Neural progenitor cell (in vitro differentiated cells): ENCODE measurements around the gene SLC43A3.

Experiments used
- CTCF ChIP-seq: fragments of 200-600 bp; sonication (generic); IDR thresholded peaks from 2 replicates; pipeline ENCODE4 v1.5.1; 2017; ENCODE audit warnings: antibody characterized with exemption, mild to moderate bottlenecking
- EZH2 ChIP-seq: fragments of 200-600 bp; sonication (generic); IDR thresholded peaks from 2 replicates; pipeline ENCODE4 v1.6.1; 2017; ENCODE audit warnings: antibody characterized with exemption, mild to moderate bottlenecking, moderate library complexity
- EZH2phosphoT487 ChIP-seq: fragments of 200-600 bp; sonication (generic); IDR thresholded peaks from 2 replicates; pipeline ENCODE4 v1.6.1; 2017; ENCODE audit warnings: antibody characterized with exemption

DNA sequence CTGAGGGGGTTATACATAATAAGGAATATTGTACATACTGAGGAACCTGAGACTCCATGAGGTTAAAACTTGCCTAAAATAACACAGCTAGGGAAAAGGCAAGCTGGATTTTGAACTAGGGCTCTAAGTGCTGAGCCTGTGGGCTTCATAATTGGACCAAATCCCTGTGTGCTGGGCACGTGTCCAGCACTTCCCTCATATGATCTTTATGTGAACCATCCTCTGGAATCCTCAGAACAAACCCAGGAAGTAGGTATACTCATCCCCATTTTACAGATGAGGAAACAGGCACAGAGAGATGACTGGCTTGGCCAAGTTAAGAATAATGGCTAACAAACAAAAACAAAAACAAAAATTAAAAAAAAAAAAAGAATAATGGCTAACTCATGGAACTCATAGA lies 48.3 kb upstream of the SLC43A3 start:
- TF ChIP-seq CTCF (no peak), EZH2 (no peak), EZH2phosphoT487 (no peak)
